Duodenal mucosa (tissue), 2 donors: Measurements from ENCODE around the gene GPATCH2.
"Not testable (repeated sequence)": the region's sequence is repeated elsewhere in the genome, so short reads cannot be mapped to it uniquely, and the experiment has no call there.

ENCODE experiments used
- H3K27ac ChIP-seq: one replicate; pipeline ENCODE4 v1.7.0; 2013; ENCODE audit warnings: low read depth, low read length
- H3K27me3 ChIP-seq, 2 donors: one replicate each; pipeline ENCODE4 v1.7.0; 2013; ENCODE audit warnings: low read length in 2 of 2, control low read depth in 1 of 2; ENCODE audit not compliant: insufficient read depth in 2 of 2, control insufficient read depth in 1 of 2
- H3K36me3 ChIP-seq, 2 donors: one replicate each; pipeline ENCODE4 v1.7.0; 2013; ENCODE audit warnings: low read length in 2 of 2, control low read depth in 1 of 2; ENCODE audit not compliant: insufficient read depth in 2 of 2, control insufficient read depth in 1 of 2
- H3K4me1 ChIP-seq, 2 donors: one replicate each; pipeline ENCODE4 v1.7.0; 2013; ENCODE audit warnings: low read length in 2 of 2, control low read depth in 1 of 2; ENCODE audit not compliant: insufficient read depth in 2 of 2, control insufficient read depth in 1 of 2
- H3K4me3 ChIP-seq, 2 donors: one replicate each; pipeline ENCODE4 v1.7.0; 2013; ENCODE audit warnings: low read length in 2 of 2, low read depth in 1 of 2
- H3K9ac ChIP-seq, 2 donors: one replicate each; pipeline ENCODE4 v1.7.0; 2013; ENCODE audit warnings: low read length in 2 of 2, low read depth in 1 of 2
- H3K9me3 ChIP-seq, 2 donors: one replicate each; pipeline ENCODE4 v1.7.0; 2013; ENCODE audit warnings: low read length in 2 of 2, control low read depth in 1 of 2; ENCODE audit not compliant: control insufficient read depth in 1 of 2

GPATCH2 gene

DNA sequence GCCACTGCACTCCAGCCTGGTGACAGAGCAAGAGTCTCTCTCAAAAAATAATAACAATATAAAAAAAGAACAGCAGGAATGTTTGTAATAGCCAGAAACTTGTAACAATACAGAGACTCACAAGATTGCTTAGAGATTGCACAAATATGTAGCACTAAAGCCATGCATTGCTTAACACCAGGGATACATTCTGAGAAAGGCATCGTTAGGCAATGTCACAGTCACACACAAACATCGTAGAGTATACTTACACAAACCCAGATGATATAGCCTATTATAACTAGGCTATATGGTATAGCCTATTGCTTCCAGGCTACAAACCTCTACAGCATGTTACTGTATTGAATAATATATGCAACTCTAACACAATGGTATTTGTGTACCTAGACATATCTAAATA is 45.3 kb downstream of the GPATCH2 start:
- no peaks in the 10 kb centered on the region for H3K4me1 ChIP-seq
- no peaks in the 10 kb centered on the region for H3K27me3 ChIP-seq
- H3K4me3 ChIP-seq = no peak overlapping the region
- no peak overlapping the region for H3K9ac ChIP-seq
- H3K9me3 ChIP-seq = no peaks in the 10 kb centered on the region
- peaks cover 0 to 4% of the 10 kb centered on the region in 2 donors for H3K36me3 ChIP-seq
- H3K27ac ChIP-seq = no peak overlapping the region

DNA sequence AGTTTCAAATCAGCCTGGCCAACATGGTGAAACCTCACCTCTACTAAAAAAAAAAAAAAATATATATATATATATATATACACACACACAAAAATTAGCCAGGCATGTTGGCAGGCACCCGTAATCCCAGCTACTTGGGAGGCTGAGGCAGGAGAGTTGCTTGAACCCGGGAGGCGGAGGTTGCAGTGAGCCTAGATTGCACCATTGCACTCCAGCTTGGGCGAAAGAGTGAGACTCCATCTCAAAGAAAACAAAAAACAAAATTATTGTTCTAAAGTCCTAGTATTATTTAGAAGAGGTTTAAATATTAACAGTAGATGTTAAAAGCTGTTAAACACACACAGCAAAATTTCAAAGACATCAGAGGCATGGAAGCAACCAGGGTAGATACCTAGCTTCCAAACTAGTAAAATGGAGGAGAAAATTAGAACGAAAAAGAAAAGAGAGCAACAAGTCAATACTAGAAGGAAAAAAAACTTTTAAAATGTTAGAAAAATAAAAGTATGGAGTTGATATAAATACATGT is 46.5 kb downstream of the GPATCH2 start:
- not testable (repeated sequence) for H3K27ac ChIP-seq, H3K36me3 ChIP-seq, H3K4me1 ChIP-seq, H3K27me3 ChIP-seq, H3K9me3 ChIP-seq, H3K9ac ChIP-seq, H3K4me3 ChIP-seq

DNA sequence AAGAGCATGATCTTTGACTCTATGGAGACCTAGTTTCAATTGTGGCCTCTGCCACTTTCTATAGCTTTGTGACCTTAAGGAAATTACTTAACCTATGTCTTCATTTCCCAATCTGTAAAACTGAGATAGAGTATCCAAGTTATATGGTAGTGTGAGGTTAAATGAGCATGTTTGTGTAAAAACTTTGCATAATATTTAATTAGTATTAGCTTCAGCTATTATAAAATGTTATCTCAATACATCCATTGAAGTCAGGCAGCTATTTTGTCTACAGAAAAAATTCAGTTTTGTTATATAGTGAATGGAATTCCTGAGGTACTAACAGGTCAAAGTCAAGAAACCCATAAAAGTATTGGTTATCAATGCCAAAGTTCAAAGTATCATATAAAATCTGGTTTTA is 53.6 kb downstream of the GPATCH2 start:
- Histone ChIP-seq H3K4me3 (no peak overlapping the region), H3K27me3 (no peaks in the 10 kb centered on the region), H3K9ac (no peak overlapping the region), H3K36me3 (peaks cover 0 to 4% of the 10 kb centered on the region in 2 donors), H3K27ac (no peak overlapping the region), H3K4me1 (peaks cover 0 to 4% of the 10 kb centered on the region in 2 donors), H3K9me3 (no peaks in the 10 kb centered on the region)

DNA sequence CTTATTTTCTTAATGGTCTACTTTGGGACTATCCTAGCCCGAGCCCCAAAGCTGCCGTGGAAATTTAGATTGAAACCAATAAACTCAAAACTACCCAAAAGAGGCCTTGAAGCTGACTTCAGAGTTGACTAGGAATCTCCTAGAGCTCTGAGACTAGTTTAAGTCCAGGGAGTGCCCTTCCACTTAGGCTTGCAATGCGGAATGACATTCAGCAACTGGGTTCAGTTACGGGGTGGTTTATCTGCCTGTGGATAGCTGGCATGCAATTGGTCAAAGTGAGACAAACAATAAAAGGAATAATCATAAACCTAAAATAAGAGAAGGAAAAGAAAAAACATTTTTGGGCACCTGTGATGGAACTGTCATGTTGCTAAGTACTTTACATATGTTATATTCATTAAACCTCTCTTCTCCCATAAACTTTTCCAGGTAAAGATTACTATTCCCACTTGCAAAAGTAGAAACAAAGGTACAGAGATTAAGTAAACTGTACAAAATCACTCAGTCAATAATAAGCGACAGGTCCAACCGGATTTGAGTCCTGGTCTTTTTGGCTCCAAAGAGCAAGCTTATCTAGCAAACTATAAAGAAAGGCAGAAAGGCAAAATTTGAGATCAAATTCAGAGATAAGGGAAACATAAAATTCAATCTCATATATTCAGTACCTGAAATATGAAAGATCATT is 56.5 kb downstream of the GPATCH2 start:
- Histone ChIP-seq H3K27ac (no peak overlapping the region), H3K4me3 (no peak overlapping the region), H3K9me3 (no peaks in the 10 kb centered on the region), H3K9ac (no peak overlapping the region), H3K4me1 (peaks cover 0 to 4% of the 10 kb centered on the region in 2 donors), H3K36me3 (no peaks in the 10 kb centered on the region), H3K27me3 (no peaks in the 10 kb centered on the region)

- Histone ChIP-seq H3K4me3 (no peak overlapping the region), H3K27ac (no peak overlapping the region), H3K4me1 (no peaks in the 10 kb centered on the region), H3K36me3 (no peaks in the 10 kb centered on the region), H3K9ac (no peak overlapping the region), H3K27me3 (no peaks in the 10 kb centered on the region), H3K9me3 (no peaks in the 10 kb centered on the region)
These were observed 61.9 kb downstream of the GPATCH2 start for GRCh38 chr1:217569021-217569420.

GRCh38 chr1:217568200-217568599 is 62.7 kb downstream of the GPATCH2 start:
- Histone ChIP-seq H3K27me3 (no peaks in the 10 kb centered on the region), H3K4me1 (no peaks in the 10 kb centered on the region), H3K4me3 (no peak overlapping the region), H3K9me3 (no peaks in the 10 kb centered on the region), H3K9ac (no peak overlapping the region), H3K27ac (no peak overlapping the region), H3K36me3 (no peaks in the 10 kb centered on the region)

- no peaks in the 10 kb centered on the region for H3K9me3 ChIP-seq
- H3K36me3 ChIP-seq = no peaks in the 10 kb centered on the region
- no peaks in the 10 kb centered on the region for H3K27me3 ChIP-seq
- H3K9ac ChIP-seq = no peak overlapping the region
- H3K27ac ChIP-seq = no peak overlapping the region
- H3K4me1 ChIP-seq = no peaks in the 10 kb centered on the region
- no peak overlapping the region for H3K4me3 ChIP-seq
These were observed 66.1 kb downstream of the GPATCH2 start for GRCh38 chr1:217564833-217565232.

DNA sequence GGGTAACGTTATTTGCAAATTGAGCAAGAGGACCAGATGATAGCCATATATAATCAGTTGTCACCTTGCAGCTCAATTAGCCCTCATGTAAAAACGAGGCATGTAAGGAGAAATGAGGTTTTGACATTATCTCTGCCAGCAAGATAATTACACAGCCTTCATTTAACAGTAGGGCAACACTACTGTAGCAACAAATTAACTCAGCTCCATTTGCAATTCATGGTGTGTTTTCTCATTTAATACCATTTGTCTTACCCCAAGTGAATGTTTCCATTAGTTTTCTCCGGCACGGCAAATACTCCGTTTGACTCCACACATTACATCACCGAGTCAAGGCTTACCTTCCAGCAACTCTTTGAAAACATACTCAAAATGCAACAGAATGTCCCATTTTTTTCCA is 66.7 kb downstream of the GPATCH2 start:
- no peak overlapping the region for H3K4me3 ChIP-seq

GRCh38 chr1:217563179-217563578 is 67.7 kb downstream of the GPATCH2 start:
- Histone ChIP-seq H3K27ac (no peak overlapping the region), H3K4me3 (no peak overlapping the region), H3K9ac (no peak overlapping the region), H3K27me3 (no peaks in the 10 kb centered on the region), H3K4me1 (no peaks in the 10 kb centered on the region), H3K9me3 (no peaks in the 10 kb centered on the region), H3K36me3 (no peaks in the 10 kb centered on the region)

More for the DNA sequence above, 66.7 kb downstream of the GPATCH2 start:
- Histone ChIP-seq H3K27me3 (no peaks in the 10 kb centered on the region), H3K9ac (no peak overlapping the region), H3K9me3 (no peaks in the 10 kb centered on the region), H3K27ac (no peak overlapping the region), H3K4me1 (no peaks in the 10 kb centered on the region), H3K36me3 (no peaks in the 10 kb centered on the region)

DNA sequence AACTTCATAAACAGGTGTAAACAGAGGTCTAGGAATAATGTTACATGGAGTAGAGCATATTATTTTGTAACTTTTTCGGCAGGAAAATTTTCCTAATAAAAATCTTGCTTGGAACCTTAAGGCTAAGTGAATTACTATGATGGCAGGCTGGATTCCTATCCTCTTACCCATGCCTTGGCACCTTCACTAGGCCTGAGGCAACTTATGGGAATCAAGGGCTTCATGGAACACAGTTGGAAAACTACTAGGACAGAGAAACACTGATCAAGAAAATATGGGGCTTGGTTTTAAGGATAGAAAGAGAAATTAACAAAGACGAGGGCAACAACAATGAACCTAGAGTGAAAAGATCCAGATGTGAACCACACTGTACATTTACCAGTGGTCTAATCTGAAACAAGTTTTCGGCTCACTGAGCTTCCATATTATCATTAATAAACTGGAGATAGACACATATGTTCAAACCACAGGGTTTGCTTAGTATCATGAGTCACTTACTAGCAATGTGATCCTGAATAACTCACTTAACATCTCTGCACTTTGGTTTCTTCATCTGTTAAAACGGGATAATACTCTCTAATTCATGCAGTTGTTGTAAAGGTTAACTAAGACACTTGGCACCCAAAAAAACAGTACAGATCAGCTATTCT is 68.5 kb downstream of the GPATCH2 start:
- Histone ChIP-seq H3K4me1 (no peaks in the 10 kb centered on the region), H3K36me3 (no peaks in the 10 kb centered on the region), H3K27me3 (no peaks in the 10 kb centered on the region), H3K27ac (no peak overlapping the region), H3K4me3 (no peak overlapping the region), H3K9ac (no peak overlapping the region), H3K9me3 (no peaks in the 10 kb centered on the region)
